C4-2B (cell line): ENCODE data around the gene URGCP.

Experiments
- ZFX ChIP-seq: fragments of 450-650 bp; IDR thresholded peaks from 2 replicates; pipeline ENCODE4 v1.6.1; 2017
- TF ChIP-seq, protein P1 (sequence below): fragments of 450-650 bp; conservative IDR thresholded peaks from 2 replicates; pipeline ENCODE4 v1.5.1; 2017; ENCODE audit warnings: mild to moderate bottlenecking

DNA sequence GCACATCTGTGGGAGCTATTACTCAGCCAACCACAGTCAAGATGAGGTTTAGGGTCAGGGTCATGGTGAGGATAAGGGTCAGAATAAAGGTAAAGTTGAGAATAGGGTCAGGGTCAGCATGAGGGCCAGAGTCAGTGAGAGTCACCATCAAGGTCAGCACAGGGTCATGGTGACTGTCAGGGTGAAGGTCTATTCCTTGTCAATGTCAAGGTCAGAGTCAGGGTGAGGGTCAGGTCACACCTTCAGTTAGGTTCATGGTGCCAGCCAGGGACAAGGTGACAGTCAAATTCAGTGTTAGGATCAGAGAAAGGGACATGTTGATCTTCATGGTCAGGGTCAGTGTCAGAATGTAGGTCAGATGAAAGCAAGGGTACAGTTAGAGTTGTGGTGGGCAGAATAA lies 51.2 kb downstream of the URGCP start:
- TF ChIP-seq, protein P1, sequence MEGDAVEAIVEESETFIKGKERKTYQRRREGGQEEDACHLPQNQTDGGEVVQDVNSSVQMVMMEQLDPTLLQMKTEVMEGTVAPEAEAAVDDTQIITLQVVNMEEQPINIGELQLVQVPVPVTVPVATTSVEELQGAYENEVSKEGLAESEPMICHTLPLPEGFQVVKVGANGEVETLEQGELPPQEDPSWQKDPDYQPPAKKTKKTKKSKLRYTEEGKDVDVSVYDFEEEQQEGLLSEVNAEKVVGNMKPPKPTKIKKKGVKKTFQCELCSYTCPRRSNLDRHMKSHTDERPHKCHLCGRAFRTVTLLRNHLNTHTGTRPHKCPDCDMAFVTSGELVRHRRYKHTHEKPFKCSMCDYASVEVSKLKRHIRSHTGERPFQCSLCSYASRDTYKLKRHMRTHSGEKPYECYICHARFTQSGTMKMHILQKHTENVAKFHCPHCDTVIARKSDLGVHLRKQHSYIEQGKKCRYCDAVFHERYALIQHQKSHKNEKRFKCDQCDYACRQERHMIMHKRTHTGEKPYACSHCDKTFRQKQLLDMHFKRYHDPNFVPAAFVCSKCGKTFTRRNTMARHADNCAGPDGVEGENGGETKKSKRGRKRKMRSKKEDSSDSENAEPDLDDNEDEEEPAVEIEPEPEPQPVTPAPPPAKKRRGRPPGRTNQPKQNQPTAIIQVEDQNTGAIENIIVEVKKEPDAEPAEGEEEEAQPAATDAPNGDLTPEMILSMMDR: no peak
- TF ChIP-seq ZFX: no peak
